Keratinocyte (primary cell): Measurements from ENCODE around the gene ZNF710. TPM values are rescaled to one million over a fixed set of nuclear protein-coding genes. Genes with fewer than 3 reads are reported as not detected.

Source experiments
- DNase-seq: peaks from one replicate; pipeline ENCODE4 v3.0.0-alpha.2; 2011; ENCODE audit warnings: low read depth, missing footprints, low spot score
- FAIRE-seq: peaks from 2 replicates; lab custom pipeline; 2011; peaks lifted over from hg19 to GRCh38; lab: Jason Lieb, UNC
- H2AFZ ChIP-seq: 2 replicates; pipeline ENCODE4 v1.6.0; 2012; ENCODE audit warnings: low read length, control low read depth, inconsistent platforms; ENCODE audit not compliant: control insufficient read depth
- H3K27ac ChIP-seq: 2 replicates; pipeline ENCODE4 v1.5.1; 2011; ENCODE audit warnings: low read length; ENCODE audit not compliant: control insufficient read depth, insufficient read depth
- H3K27me3 ChIP-seq: 3 replicates; pipeline ENCODE4 v1.6.0; 2011; ENCODE audit warnings: low read length; ENCODE audit not compliant: control insufficient read depth, insufficient read depth; ENCODE audit errors: extremely low read depth
- H3K36me3 ChIP-seq, 2 experiments: 2 replicates in 1 of 2; 3 replicates in 1 of 2; pipeline ENCODE4 v1.5.1; 2011; ENCODE audit warnings: low read length in 2 of 2, mild to moderate bottlenecking in 1 of 2; ENCODE audit not compliant: control insufficient read depth in 2 of 2, insufficient read depth in 2 of 2; ENCODE audit errors: extremely low read depth in 1 of 2
- H3K4me1 ChIP-seq: 3 replicates; pipeline ENCODE4 v1.5.1; 2011; ENCODE audit warnings: low read length; ENCODE audit not compliant: control insufficient read depth, insufficient read depth; ENCODE audit errors: extremely low read depth
- H3K4me2 ChIP-seq: 3 replicates; pipeline ENCODE4 v1.6.0; 2011; ENCODE audit warnings: low read depth, low read length; ENCODE audit not compliant: control insufficient read depth, insufficient read depth; ENCODE audit errors: extremely low read depth
- H3K4me3 ChIP-seq, 3 experiments: fragments of 200-600 bp in 1 of 3; sonication (generic) in 1 of 3; 2 replicates in 2 of 3; 3 replicates in 1 of 3; pipeline ENCODE4 v1.5.1; 2011 to 2016; ENCODE audit warnings: low read length in 3 of 3, mild to moderate bottlenecking in 3 of 3, control low read depth in 2 of 3, inconsistent platforms in 1 of 3, low read depth in 1 of 3, mixed read lengths in 1 of 3, mixed run types in 1 of 3, moderate library complexity in 1 of 3; ENCODE audit not compliant: control insufficient read depth in 2 of 3, insufficient read depth in 2 of 3; ENCODE audit errors: extremely low read depth in 1 of 3
- H3K79me2 ChIP-seq: 2 replicates; pipeline ENCODE4 v1.6.0; 2012; ENCODE audit warnings: low read length; ENCODE audit not compliant: control insufficient read depth, insufficient read depth
- H3K9ac ChIP-seq: 3 replicates; pipeline ENCODE4 v1.6.0; 2011; ENCODE audit warnings: low read length; ENCODE audit not compliant: control insufficient read depth, insufficient read depth; ENCODE audit errors: extremely low read depth
- H3K9me1 ChIP-seq: 3 replicates; pipeline ENCODE4 v1.6.0; 2011; ENCODE audit warnings: low read length; ENCODE audit not compliant: control insufficient read depth, insufficient read depth; ENCODE audit errors: extremely low read depth
- H3K9me3 ChIP-seq: 2 replicates; pipeline ENCODE4 v1.5.1; 2012; ENCODE audit warnings: low read depth, low read length; ENCODE audit not compliant: control insufficient read depth
- H4K20me1 ChIP-seq: 3 replicates; pipeline ENCODE4 v1.6.0; 2011; ENCODE audit warnings: low read length; ENCODE audit not compliant: control insufficient read depth, insufficient read depth; ENCODE audit errors: extremely low read depth
- CTCF ChIP-seq, 3 experiments: IDR thresholded peaks in 1 of 3; conservative IDR thresholded peaks in 1 of 3; optimal IDR thresholded peaks in 1 of 3; 2 replicates in 2 of 3; 3 replicates in 1 of 3; pipeline versions ENCODE3 to v1.5.1; 2011; ENCODE audit warnings: low read length in 3 of 3, mild to moderate bottlenecking in 3 of 3, moderate library complexity in 2 of 3, control low read depth in 1 of 3, inconsistent platforms in 1 of 3; ENCODE audit not compliant: insufficient read depth in 2 of 3; ENCODE audit errors: extremely low read depth in 1 of 3
- EZH2 ChIP-seq: IDR thresholded peaks from one replicate; pipeline ENCODE4 v1.6.1; 2012; ENCODE audit warnings: inconsistent platforms, mild to moderate bottlenecking, low read length, moderate library complexity
- dilution Hi-C: fragments of 300-500 bp; cut with MboI; formaldehyde crosslinking; loops from one replicate; pipeline ENCODE4 v1.7.0; 2020; ENCODE audit warnings: low sequenced_read_pairs; ENCODE audit not compliant: extremely low pct_ligation_motif_present
- polyA plus RNA-seq, 5 experiments: library from polyadenylated mRNA; depleted of rRNA in 3 of 5; stranded (reverse) in 3 of 5; stranded (forward) in 1 of 5; unstranded in 1 of 5; fragments of >200 nt; gene quantifications; 1 replicate in 1 of 5; 2 replicates in 3 of 5; 3 replicates in 1 of 5; pipeline versions ENCODE4 v1.2.1 to v1.2.3, GENCODE V29; 2011 to 2012; ENCODE audit warnings: missing spikeins in 2 of 5, low read depth in 1 of 5, low replicate concordance in 1 of 5

Gene ZNF710
- polyA plus RNA-seq, 1 donor (not counting 4 experiments of a cell fraction or from before 2014, with no cell fraction given): 4.5 TPM

- Histone ChIP-seq H3K4me2 (peak overlapping the region; percentile 54), H3K9me3 (no peaks in the 10 kb centered on the region), H3K36me3 (no peaks in the 10 kb centered on the region), H3K4me1 (peaks cover 9% of the 10 kb centered on the region), H3K9ac (peak overlapping the region; percentile 0), H3K27ac (peak overlapping the region; percentile 5), H3K79me2 (no peaks in the 10 kb centered on the region), H3K4me3 (no peak overlapping the region), H2AFZ (peak overlapping the region; percentile 93), H4K20me1 (no peaks in the 10 kb centered on the region), H3K9me1 (no peaks in the 10 kb centered on the region), H3K27me3 (no peaks in the 10 kb centered on the region)
- TF ChIP-seq EZH2 (no peak), CTCF (optimal IDR thresholded peaks at IDR 0.05 in 1 of 3, IDR thresholded peaks at IDR 0.05 in 1 of 3, conservative IDR thresholded peaks at IDR 0.05 in 1 of 3; ENCODE audit: extremely low read depth in 1 of 3, insufficient read depth in 2 of 3, low read length in 3 of 3) (no peak)
- peak; percentile 93 for FAIRE-seq
- dilution Hi-C loops: no loop called here
- DNase-seq: peak; percentile 52
Observed at GRCh38 chr15:89958107-89958805, 42.9 kb upstream of the ZNF710 start.

GRCh38 chr15:89963301-89964231, 37.6 kb upstream of the ZNF710 start:
- no peaks in the 10 kb centered on the region for H3K36me3 ChIP-seq
- no peaks in the 10 kb centered on the region for H3K27me3 ChIP-seq
- H3K4me1 ChIP-seq: peaks cover 2% of the 10 kb centered on the region
- H3K79me2 ChIP-seq: no peaks in the 10 kb centered on the region
- TF ChIP-seq CTCF (optimal IDR thresholded peaks at IDR 0.05 in 1 of 3, IDR thresholded peaks at IDR 0.05 in 1 of 3, conservative IDR thresholded peaks at IDR 0.05 in 1 of 3; ENCODE audit: extremely low read depth in 1 of 3, insufficient read depth in 2 of 3, low read length in 3 of 3): no peak
- TF ChIP-seq EZH2: no peak
- DNase-seq: no peak
- no peaks in the 10 kb centered on the region for H4K20me1 ChIP-seq
- no peak overlapping the region for H3K4me3 ChIP-seq
- no peak overlapping the region for H3K27ac ChIP-seq
- FAIRE-seq: no peak
- no peaks in the 10 kb centered on the region for H3K9me1 ChIP-seq
- dilution Hi-C loops: no loop called here
- H3K9ac ChIP-seq: no peak overlapping the region
- H3K9me3 ChIP-seq: no peaks in the 10 kb centered on the region
- H2AFZ ChIP-seq: no peak overlapping the region
- no peak overlapping the region for H3K4me2 ChIP-seq
